Effector memory CD4-positive, alpha-beta T cell (primary cell): ENCODE results near the gene ZKSCAN2.

Experiments
- DNase-seq, 3 donors: peaks; one replicate each; pipeline ENCODE4 v3.0.0-alpha.2; 2020
- H3K27ac ChIP-seq: 2 replicates; pipeline ENCODE4 v1.7.0; 2013; ENCODE audit warnings: mild to moderate bottlenecking, low read length, moderate library complexity; ENCODE audit not compliant: insufficient read depth, poor library complexity, severe bottlenecking
- H3K27me3 ChIP-seq: replicated peaks from 2 replicates; pipeline ENCODE4 v1.7.0; 2013; ENCODE audit warnings: mild to moderate bottlenecking, low read length; ENCODE audit not compliant: insufficient read depth, control insufficient read depth, poor library complexity, severe bottlenecking
- H3K36me3 ChIP-seq: 2 replicates; pipeline ENCODE4 v1.7.0; 2013; ENCODE audit warnings: mild to moderate bottlenecking, low read length, moderate library complexity; ENCODE audit not compliant: control insufficient read depth, insufficient read depth
- H3K4me1 ChIP-seq: 2 replicates; pipeline ENCODE4 v1.7.0; 2013; ENCODE audit warnings: low read length, mild to moderate bottlenecking; ENCODE audit not compliant: control insufficient read depth, insufficient read depth, poor library complexity, severe bottlenecking
- H3K4me3 ChIP-seq: 2 replicates; pipeline ENCODE4 v1.7.0; 2013; ENCODE audit warnings: low read length, low read depth, mild to moderate bottlenecking; ENCODE audit not compliant: insufficient read depth, poor library complexity, severe bottlenecking
- H3K9me3 ChIP-seq: 2 replicates; pipeline ENCODE4 v1.7.0; 2013; ENCODE audit warnings: mild to moderate bottlenecking, low read length, moderate library complexity; ENCODE audit not compliant: control insufficient read depth

ZKSCAN2 gene

DNA sequence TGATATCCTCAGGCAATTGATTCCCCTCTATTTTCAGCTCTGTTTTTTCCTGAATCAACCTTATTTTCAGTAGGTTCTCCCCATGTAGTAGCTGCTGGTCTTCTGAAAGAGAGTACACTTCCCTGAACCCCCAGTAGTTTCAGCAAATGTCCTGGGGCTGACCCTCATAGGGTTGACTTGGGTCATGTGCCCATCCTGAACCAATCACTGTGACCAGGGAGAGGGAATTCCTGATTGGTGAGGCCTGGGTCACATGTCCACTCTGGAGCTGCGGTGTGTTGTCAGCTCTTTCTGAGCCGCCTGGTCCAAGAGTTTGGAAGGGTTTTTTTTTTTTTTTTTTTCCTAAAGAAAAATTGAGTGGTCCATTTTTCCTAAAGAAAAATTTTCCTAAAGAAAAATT is 8.3 kb upstream of the ZKSCAN2 start:
- H3K27me3 ChIP-seq = no peaks in the 10 kb centered on the region
- H3K36me3 ChIP-seq = peaks cover 8% of the 10 kb centered on the region
- no peaks in the 10 kb centered on the region for H3K4me1 ChIP-seq
- no peaks in the 10 kb centered on the region for H3K9me3 ChIP-seq
- no peak overlapping the region for H3K27ac ChIP-seq
- H3K4me3 ChIP-seq = no peak overlapping the region
- no peak for DNase-seq

DNA sequence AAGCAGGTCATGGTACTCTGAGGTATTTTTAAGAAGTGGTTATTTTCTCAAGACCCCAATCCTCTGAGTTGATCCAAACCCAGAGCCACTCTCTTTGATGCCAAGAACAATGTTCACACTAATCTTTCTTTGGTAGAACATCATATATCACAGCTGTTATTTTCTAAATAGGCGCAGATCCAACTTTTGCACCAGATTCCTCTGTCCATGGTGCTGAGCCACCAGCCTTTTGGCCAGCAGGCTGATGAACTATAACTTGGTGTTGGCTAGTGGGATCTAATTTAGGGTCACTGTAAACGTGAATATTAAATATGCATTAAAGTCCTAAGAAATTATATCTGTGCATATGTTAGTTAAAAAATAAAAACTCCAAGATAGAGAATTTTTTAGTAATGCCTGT is 7.0 kb upstream of the ZKSCAN2 start:
- no peak for DNase-seq
- Histone ChIP-seq H3K36me3 (peaks cover 8% of the 10 kb centered on the region), H3K4me1 (peaks cover under 1% of the 10 kb centered on the region), H3K9me3 (no peaks in the 10 kb centered on the region), H3K4me3 (no peak overlapping the region), H3K27me3 (no peaks in the 10 kb centered on the region), H3K27ac (no peak overlapping the region)

DNA sequence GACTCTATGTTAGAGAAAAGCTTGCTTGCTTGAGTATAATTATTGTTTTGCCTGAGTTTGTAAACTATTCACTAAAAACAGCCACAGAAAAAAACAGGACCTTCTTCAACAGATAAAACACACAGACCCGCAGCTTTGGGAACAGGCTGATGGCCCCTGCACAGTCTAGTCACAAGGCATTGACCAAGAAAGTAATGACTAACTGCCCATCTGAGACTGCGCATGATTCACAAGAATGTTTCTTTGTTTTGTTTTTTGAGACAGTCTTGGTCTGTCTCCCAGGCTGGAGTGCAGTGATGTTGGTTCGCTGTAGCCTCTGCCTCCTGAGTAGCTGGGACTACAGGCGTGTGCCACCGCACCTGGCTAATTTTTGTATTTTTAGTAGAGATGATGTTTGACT is 2.8 kb upstream of the ZKSCAN2 start:
- no peak for DNase-seq
- no peaks in the 10 kb centered on the region for H3K27me3 ChIP-seq
- H3K36me3 ChIP-seq = peaks cover 8% of the 10 kb centered on the region
- no peak overlapping the region for H3K4me3 ChIP-seq
- H3K27ac ChIP-seq = no peak overlapping the region
- no peaks in the 10 kb centered on the region for H3K9me3 ChIP-seq
- peaks cover 22% of the 10 kb centered on the region for H3K4me1 ChIP-seq

DNA sequence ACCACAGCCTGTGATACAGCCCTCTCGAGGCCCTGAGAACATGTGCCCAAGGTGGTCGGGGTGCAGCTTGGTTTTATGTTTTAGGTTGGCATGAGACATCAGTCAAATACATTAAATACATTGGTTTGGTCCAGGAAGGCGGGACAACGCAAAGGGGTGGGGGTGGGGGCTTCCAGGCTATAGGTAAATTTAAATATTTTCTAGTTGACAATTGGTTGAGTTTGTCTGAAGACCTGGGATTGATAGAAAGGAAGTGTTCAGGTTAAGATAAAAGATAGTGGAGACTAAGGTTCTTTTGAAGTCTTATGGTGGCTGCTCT is 1.2 kb upstream of the ZKSCAN2 start:
- Histone ChIP-seq H3K27me3 (no peaks in the 10 kb centered on the region), H3K9me3 (no peaks in the 10 kb centered on the region), H3K36me3 (peaks cover 8% of the 10 kb centered on the region), H3K4me1 (peaks cover 22% of the 10 kb centered on the region), H3K27ac (peak overlapping the region; percentile 42), H3K4me3 (peak overlapping the region; percentile 70)
- DNase-seq = peak in 1 of 3 donors; percentile 1

DNA sequence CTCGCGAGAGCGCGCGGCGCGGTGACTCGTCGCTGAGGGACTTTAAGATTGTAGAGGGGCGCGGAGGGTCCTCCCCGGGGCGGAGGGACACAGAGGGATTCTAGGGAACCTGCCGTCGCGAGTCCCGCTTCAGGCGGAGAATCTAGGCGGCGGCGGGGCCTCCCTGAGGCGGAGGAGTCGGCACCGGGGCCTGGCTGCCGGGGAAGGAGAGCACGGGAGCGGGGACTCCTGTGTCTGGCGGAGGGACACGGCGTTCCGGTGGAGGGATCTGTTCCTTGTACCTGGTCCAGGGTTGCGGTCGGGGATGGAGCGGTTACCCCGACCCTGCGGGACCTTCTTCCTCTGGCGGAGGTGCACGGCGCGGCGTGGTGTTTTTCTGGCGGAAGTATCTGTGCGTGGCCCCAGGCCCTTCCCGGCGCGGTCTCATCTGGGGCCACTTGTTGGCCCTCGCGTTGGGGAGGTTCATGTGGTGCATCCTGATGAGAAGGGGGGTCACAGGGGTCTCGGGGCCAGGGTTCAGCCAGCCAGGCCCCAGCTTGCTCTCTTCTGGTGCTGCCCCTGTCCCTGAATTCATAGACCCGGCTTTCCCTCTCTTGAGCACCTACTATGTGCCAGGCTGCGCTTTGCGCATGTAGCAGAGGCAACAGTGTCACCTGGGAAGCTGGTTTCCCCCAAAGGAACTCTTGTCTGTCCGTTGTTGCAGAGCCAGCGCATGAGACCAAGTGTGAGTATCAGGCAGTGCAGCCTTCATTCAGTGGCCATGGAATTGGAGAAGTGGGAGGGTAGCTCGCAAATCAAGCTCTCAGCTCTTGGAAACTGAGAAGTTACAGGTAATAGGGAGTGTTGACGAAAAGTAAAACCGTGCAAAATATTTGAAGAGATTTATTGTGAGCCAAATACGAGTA is 563 bp upstream of the ZKSCAN2 start:
- Histone ChIP-seq H3K27me3 (no peaks in the 10 kb centered on the region), H3K4me1 (peaks cover 26% of the 10 kb centered on the region), H3K4me3 (peak overlapping the region; percentile 70), H3K36me3 (peaks cover 8% of the 10 kb centered on the region), H3K9me3 (no peaks in the 10 kb centered on the region), H3K27ac (peak overlapping the region; percentile 86)
- DNase-seq = peak; percentile 63 to 73 (median 66)

DNA sequence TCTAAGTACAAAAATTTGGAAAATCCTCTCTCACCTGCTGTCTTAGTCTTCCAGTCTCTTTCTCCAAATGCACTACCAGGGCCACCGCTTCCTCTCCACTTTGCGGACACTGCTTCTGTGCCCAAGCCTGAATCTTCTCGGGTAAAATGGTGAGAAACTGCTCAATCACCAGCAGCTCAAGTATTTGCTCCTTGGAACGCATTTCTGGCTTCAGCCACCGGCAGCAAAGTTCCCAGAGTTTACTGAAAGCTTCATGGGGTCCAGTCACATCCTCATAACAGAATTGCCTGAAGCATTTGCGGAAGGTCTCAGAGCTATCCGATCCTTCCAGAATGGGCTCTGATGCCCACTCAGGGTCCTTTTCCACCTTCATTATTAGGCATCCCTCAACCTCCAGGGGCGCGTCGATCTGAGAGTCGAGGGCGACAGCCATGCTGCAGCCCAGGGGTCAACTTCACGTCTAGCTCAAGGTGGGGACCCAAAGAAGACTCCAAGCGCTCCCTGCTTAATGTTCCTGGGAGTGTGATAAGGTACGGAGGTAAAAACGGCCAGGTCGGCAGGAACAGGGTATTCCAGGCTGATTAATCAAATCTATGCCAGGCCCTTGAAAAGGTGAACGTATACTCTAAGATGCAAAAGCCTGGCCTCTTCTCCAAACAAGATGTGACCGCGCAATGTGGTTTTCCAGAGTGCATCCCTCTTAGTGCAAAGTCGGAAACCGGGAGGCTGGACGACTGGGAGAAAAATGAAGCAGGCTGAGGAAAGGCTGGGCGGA is 763 bp downstream of the ZKSCAN2 start:
- peak overlapping the region; percentile 86 for H3K27ac ChIP-seq
- no peak for DNase-seq
- H3K9me3 ChIP-seq = no peaks in the 10 kb centered on the region
- peak overlapping the region; percentile 70 for H3K4me3 ChIP-seq
- H3K36me3 ChIP-seq = no peaks in the 10 kb centered on the region
- H3K27me3 ChIP-seq = no peaks in the 10 kb centered on the region
- H3K4me1 ChIP-seq = peaks cover 26% of the 10 kb centered on the region

DNA sequence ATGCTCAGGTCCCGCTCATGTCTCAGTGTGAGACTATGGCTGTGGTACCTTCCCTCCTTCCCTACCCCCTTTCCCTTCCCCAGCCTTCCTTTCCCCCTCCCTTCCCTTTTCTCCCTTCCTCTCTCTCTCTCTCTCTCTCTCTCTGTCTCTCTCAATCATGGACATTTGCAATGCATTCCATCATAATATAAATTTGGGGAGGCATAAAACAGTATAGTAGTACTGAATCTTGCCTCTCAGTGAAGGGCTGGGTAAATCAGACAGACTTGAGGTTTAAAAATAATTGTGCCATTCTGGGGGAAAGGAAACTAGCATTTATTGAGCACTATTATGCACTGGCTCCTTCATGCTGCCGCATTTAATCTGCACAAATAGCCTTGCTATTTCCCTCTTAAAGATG is 4.3 kb downstream of the ZKSCAN2 start:
- no peaks in the 10 kb centered on the region for H3K27me3 ChIP-seq
- H3K9me3 ChIP-seq = no peaks in the 10 kb centered on the region
- no peak overlapping the region for H3K27ac ChIP-seq
- peaks cover 13% of the 10 kb centered on the region for H3K4me1 ChIP-seq
- no peak for DNase-seq
- no peaks in the 10 kb centered on the region for H3K36me3 ChIP-seq
- no peak overlapping the region for H3K4me3 ChIP-seq

DNA sequence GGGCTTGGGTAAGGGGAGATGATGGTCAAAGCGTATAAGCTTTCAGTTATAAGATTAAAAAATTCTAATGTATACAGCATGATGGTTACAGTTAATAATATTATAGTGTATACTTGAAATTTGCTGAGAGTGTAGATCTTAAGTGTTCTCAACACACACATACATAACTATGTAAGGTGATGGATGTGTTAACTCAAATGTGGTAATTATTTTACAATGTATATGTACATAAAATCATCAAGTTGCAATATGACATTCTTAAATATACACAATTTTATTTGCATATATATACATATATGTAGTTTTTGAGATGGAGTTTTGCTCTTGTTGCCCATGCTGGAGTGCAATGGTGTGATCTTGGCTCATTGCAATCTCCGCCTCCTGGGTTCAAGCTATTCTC is 7.2 kb downstream of the ZKSCAN2 start:
- H3K36me3 ChIP-seq = peaks cover 5% of the 10 kb centered on the region
- H3K27me3 ChIP-seq = no peaks in the 10 kb centered on the region
- no peak overlapping the region for H3K4me3 ChIP-seq
- no peaks in the 10 kb centered on the region for H3K9me3 ChIP-seq
- DNase-seq = no peak
- H3K27ac ChIP-seq = no peak overlapping the region
- H3K4me1 ChIP-seq = peaks cover 4% of the 10 kb centered on the region

DNA sequence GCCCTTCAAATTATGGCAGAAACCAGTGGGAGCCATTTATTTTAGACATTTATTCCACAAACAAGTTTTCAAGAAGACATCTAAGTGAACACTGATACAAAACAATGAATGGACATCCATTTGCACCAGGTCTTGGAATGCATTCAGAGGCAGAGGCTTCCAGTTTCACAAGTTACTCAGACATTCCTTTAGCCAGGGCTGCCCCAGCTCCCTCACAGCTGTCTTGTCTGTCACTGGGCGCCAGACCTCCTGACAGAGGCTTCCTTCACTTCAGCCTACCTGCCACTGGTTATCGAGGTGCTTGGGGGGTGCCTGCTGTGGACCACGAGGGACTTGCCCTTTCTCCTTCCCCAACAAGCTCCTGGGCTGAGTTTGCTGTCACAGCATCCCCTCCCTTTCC is 21.7 kb downstream of the ZKSCAN2 start:
- no peaks in the 10 kb centered on the region for H3K36me3 ChIP-seq
- no peak overlapping the region for H3K27ac ChIP-seq
- no peaks in the 10 kb centered on the region for H3K9me3 ChIP-seq
- H3K27me3 ChIP-seq = no peaks in the 10 kb centered on the region
- H3K4me1 ChIP-seq = no peaks in the 10 kb centered on the region
- no peak overlapping the region for H3K4me3 ChIP-seq
- DNase-seq = no peak

DNA sequence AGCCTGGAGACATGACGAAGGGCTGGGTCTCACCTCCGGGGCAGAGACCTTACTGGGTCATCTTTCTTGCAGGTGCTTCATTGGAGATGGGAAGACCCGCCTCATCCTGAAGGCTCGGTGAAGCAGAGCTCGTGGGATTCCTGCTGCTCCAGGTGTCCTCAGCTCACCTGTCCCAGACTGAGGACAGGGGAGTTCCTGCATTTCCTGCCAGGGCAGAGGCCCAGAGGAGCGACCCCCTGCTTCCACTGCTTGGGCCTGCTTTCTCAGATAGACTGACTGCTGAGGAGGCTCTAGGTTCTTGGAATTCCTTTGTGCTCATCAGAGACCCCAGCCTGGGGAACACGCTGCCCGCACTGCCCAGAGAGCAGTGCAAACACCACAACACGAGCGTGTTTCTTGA is 29.3 kb downstream of the ZKSCAN2 start:
- Histone ChIP-seq H3K9me3 (no peaks in the 10 kb centered on the region), H3K36me3 (no peaks in the 10 kb centered on the region), H3K4me1 (no peaks in the 10 kb centered on the region), H3K27ac (no peak overlapping the region), H3K4me3 (no peak overlapping the region), H3K27me3 (no peaks in the 10 kb centered on the region)
- no peak for DNase-seq
